A549 (cell line): ENCODE results near the gene DNM3.

Source experiments
- CTCF ChIP-seq: fragments of >200 bp; sonication (Bioruptor Twin); formaldehyde crosslinking; IDR thresholded peaks from 3 replicates; pipeline ENCODE4 v1.5.1; 2016
- REST ChIP-seq: fragments of 200-600 bp; sonication (generic); IDR thresholded peaks from 2 replicates; pipeline ENCODE4 v1.6.1; 2016; ENCODE audit warnings: antibody characterized with exemption, mild to moderate bottlenecking, moderate library complexity

GRCh38 chr1:172350856-172351255, 509.6 kb downstream of the DNM3 start:
- TF ChIP-seq REST (no peak), CTCF (no peak)
